ENCODE results near the gene ADGRG7.

ADGRG7 gene

GRCh38 chr3:100591411-100591810 lies 18.0 kb upstream of the ADGRG7 start:
- no peaks in the 10 kb centered on the region for H3K27me3 ChIP-seq (replicated peaks; ENCODE audit: insufficient read depth, low read length)
- H3K9me2 ChIP-seq (replicated peaks; ENCODE audit: insufficient read depth, low read length), result no peaks in the 10 kb centered on the region
- H3K79me2 ChIP-seq (ENCODE audit: low read length), result no peaks in the 10 kb centered on the region
- H3K4me1 ChIP-seq (ENCODE audit: low read length), result peaks cover 3% of the 10 kb centered on the region; the same call in 1 of the 2 replicates
- no peak for DNase-seq
- no peak overlapping the region for H3K4me2 ChIP-seq (ENCODE audit: low read depth, low read length)
- no peaks in the 10 kb centered on the region for H3K9me3 ChIP-seq (replicated peaks; ENCODE audit: insufficient read depth, low read length)
- TF ChIP-seq CTCF (IDR thresholded peaks at IDR 0.05; ENCODE audit: low read length), result no peak
- no peak for TF ChIP-seq EZH2phosphoT487 (IDR thresholded peaks at IDR 0.05; ENCODE audit: low read length)
- no peak for TF ChIP-seq EZH2 (optimal IDR thresholded peaks at IDR 0.05; ENCODE audit: low read depth, low read length)
- H4K20me1 ChIP-seq (ENCODE audit: insufficient read depth, low read length), result no peaks in the 10 kb centered on the region
- H3K9ac ChIP-seq (ENCODE audit: low read length), result no peak overlapping the region
- H3K36me3 ChIP-seq (replicated peaks; ENCODE audit: insufficient read depth, low read length), result no peaks in the 10 kb centered on the region
- no peak overlapping the region for H3K27ac ChIP-seq (ENCODE audit: low read length)
- H3F3A ChIP-seq (ENCODE audit: insufficient read depth, low read length), result no peaks in the 10 kb centered on the region
- H2AFZ ChIP-seq (ENCODE audit: low read length), result no peak overlapping the region
- H3K4me3 ChIP-seq (ENCODE audit: low read length), result no peak overlapping the region

DNA sequence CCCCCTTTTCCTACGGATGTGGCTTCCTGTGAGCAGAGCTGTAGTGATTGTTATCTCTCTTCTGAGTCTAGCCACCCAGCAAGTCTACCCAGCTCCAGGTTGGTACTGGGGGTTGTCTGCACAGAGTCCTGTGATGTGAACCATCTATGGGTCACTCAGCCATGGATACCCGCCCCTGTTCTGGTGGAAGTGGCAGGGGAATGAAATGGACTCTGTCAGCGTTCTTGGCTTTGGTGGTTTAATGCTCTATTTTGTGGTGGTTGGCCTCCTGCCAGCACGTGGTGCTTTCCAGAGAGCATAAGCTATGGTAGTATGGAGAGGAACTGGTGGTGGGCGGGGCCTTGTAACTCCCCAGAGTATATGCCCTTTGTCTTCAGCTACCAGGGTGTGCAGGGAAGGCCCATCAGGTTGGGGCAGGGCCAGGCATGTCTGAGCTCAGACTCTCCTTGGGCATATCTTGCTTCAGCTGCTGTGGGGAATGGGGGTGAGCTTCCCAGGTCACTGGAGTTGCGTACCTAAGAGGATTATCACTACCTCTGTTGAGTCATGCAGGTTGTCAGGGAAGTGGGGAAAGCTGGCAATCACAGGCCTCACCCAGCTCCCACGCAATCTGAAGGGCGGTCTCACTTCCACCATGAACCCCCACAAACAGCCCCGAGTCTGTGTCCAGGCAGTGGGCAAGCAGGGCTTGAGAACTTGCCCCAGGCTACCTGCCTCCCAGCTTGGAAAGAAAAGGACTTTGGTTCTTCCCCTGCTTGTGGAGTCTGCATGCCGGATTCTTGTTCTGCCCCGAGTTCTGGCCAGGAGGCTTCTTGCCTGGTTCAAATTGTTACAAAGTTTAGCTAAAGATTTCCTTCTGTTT lies 9.0 kb upstream of the ADGRG7 start:
- Histone ChIP-seq H3K9me2 (replicated peaks; ENCODE audit: insufficient read depth, low read length) (no peaks in the 10 kb centered on the region), H3K36me3 (replicated peaks; ENCODE audit: insufficient read depth, low read length) (no peaks in the 10 kb centered on the region), H2AFZ (ENCODE audit: low read length) (no peak overlapping the region), H3K9me3 (replicated peaks; ENCODE audit: insufficient read depth, low read length) (no peaks in the 10 kb centered on the region), H3K79me2 (ENCODE audit: low read length) (no peaks in the 10 kb centered on the region), H3K4me1 (ENCODE audit: low read length) (peaks cover 13% of the 10 kb centered on the region), H3K4me3 (ENCODE audit: low read length) (no peak overlapping the region), H3K4me2 (ENCODE audit: low read depth, low read length) (no peak overlapping the region), H3K27me3 (replicated peaks; ENCODE audit: insufficient read depth, low read length) (no peaks in the 10 kb centered on the region), H3F3A (ENCODE audit: insufficient read depth, low read length) (peaks cover 17% of the 10 kb centered on the region), H3K9ac (ENCODE audit: low read length) (no peak overlapping the region), H3K27ac (ENCODE audit: low read length) (no peak overlapping the region), H4K20me1 (ENCODE audit: insufficient read depth, low read length) (no peaks in the 10 kb centered on the region)
- no peak for TF ChIP-seq CTCF (IDR thresholded peaks at IDR 0.05; ENCODE audit: low read length)
- no peak for TF ChIP-seq EZH2phosphoT487 (IDR thresholded peaks at IDR 0.05; ENCODE audit: low read length)
- TF ChIP-seq EZH2 (optimal IDR thresholded peaks at IDR 0.05; ENCODE audit: low read depth, low read length), result no peak
- DNase-seq, result peak; percentile 34

DNA sequence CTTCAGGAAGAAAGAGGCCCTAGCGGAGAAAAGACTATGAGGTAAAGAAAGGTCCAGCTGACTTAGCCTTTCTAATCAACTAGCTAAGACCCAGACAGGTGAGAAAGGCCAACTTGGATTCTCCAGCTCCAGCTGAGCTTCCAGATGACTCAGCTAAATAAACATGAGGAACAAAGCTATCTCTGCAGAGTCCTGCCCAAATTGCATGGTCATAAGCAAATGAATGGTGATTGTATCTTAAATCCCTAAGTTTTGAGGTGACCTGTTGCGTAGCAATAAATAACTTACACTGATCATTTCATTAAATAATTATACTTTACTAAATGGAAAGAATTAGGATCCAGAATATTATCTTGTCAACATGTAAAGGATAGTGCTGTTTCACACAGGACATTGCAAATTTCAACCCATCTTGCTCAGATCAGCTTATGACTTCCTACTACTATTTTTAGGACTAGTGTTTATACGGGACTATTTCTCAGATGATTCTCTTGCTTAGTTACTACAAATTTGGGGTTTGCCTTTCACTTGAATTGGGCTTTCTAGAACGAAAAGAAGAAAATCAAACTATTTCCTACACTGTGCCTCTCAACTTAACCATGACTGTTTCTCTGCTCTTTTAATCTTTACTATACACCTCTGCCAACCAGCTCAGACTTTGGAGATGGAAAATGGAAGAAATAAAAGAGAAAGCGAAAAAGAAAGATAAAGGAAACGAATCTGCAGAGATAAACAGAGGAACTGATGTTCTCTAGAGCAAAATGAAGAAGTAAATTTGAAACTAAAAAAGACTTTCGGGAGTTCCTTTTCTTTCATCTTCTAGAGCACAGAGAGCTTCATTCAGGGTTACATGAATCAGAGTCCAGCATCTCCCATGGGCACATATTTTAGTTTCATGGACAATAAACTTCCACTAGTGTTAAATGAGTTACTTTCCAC lies 6.6 kb upstream of the ADGRG7 start:
- H3K4me1 ChIP-seq (ENCODE audit: low read length), result peaks cover 25% of the 10 kb centered on the region
- H3K9me3 ChIP-seq (replicated peaks; ENCODE audit: insufficient read depth, low read length), result no peaks in the 10 kb centered on the region
- peak overlapping the region; percentile 65 for H2AFZ ChIP-seq (ENCODE audit: low read length)
- no peaks in the 10 kb centered on the region for H3K79me2 ChIP-seq (ENCODE audit: low read length)
- H3K36me3 ChIP-seq (replicated peaks; ENCODE audit: insufficient read depth, low read length), result no peaks in the 10 kb centered on the region
- no peaks in the 10 kb centered on the region for H4K20me1 ChIP-seq (ENCODE audit: insufficient read depth, low read length)
- DNase-seq, result peak; percentile 32
- H3F3A ChIP-seq (ENCODE audit: insufficient read depth, low read length), result peaks cover 24% of the 10 kb centered on the region
- H3K27me3 ChIP-seq (replicated peaks; ENCODE audit: insufficient read depth, low read length), result no peaks in the 10 kb centered on the region
- H3K27ac ChIP-seq (ENCODE audit: low read length), result peak overlapping the region; percentile 60; the same call in 1 of the 2 replicates
- peak overlapping the region; percentile 59 for H3K4me3 ChIP-seq (ENCODE audit: low read length)
- TF ChIP-seq CTCF (IDR thresholded peaks at IDR 0.05; ENCODE audit: low read length) (no peak), EZH2phosphoT487 (IDR thresholded peaks at IDR 0.05; ENCODE audit: low read length) (no peak), EZH2 (optimal IDR thresholded peaks at IDR 0.05; ENCODE audit: low read depth, low read length) (no peak)
- H3K4me2 ChIP-seq (ENCODE audit: low read depth, low read length), result peak overlapping the region; percentile 96
- H3K9me2 ChIP-seq (replicated peaks; ENCODE audit: insufficient read depth, low read length), result no peaks in the 10 kb centered on the region
- H3K9ac ChIP-seq (ENCODE audit: low read length), result peak overlapping the region; percentile 39; the same call in 1 of the 2 replicates

Data from MM.1S (cell line).